HG02885 (cell line): ENCODE data around the gene SLC39A10.

Source experiments
- ATAC-seq: cut with Tn5 transposase; IDR thresholded peaks from one replicate; pipeline ENCODE4 v1.9.1; 2021; ENCODE audit warnings: mild to moderate bottlenecking; ENCODE audit not compliant: unreplicated experiment, poor library complexity

Gene SLC39A10

DNA sequence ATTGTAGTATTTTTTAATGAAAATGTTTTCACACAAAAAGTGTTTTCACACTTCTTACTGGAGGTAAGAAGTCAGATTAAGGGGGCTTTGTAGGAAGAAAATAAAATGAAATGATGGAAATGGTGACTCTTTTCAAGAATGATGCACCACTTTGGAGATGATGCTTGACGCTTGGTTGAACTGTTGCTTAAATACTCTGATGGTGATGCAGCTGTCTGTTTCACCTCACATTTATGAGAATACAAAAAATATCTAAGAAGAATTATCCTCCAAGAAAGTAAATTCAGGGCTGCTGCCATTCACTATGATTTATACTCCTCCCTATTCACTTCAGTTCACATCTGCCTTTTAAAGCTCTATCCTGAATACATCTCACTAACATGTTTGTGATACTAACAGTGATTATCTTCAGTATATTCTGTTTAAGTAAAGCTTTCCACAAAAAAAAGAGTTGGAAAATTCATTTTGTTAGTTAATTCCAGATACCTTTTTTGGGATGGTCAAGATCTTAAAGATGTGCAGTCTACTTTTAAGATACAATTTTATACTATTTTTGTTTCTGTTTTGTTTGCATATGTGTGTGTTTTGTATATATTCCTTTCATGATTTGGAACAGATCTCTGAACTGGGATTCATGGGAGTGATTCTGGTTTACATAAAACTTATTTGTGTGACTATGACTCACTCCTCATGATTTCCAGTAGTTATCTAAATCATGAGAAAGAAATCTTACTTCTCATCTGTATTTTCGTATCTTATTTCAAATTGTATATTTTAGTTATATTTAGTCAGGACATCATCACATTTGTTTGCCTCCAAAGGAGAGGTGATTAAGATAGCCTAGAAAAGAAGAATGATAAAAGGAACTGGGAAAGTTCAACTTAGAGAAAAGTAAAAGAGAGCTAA lies 53.1 kb downstream of the SLC39A10 start:
- ATAC-seq: no peak

DNA sequence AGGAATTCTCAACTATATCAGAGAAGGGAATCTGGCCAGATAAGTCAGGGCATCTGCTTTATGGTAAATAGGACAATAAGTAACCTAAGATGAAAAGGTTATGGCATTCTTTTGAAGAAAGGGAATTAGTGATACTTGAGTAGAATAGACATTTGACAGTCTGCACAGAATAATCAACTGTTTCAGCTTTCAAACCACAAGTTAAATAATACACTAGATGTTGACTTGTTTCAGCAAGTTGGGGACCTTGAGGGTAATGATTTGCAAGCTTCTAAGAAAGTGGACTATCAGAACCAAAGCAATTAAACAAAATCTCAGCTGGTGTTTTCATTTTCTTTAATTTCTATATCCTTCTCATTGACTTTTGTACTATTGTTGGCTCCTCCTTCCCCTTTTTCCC lies 54.5 kb downstream of the SLC39A10 start:
- ATAC-seq: no peak

DNA sequence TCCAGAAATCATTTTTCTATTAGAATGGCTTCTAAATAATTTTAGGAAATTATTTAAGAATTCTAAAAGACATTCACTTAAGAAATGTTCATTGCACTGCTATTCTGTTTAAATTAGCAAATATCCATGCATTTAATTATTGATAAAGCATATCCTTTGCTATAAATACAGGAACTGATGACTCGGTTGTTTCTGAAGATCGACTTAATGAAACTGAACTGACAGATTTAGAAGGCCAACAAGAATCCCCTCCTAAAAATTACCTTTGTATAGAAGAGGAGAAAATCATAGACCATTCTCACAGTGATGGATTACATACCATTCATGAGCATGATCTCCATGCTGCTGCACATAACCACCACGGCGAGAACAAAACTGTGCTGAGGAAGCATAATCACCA lies 59.4 kb downstream of the SLC39A10 start:
- no peak for ATAC-seq

DNA sequence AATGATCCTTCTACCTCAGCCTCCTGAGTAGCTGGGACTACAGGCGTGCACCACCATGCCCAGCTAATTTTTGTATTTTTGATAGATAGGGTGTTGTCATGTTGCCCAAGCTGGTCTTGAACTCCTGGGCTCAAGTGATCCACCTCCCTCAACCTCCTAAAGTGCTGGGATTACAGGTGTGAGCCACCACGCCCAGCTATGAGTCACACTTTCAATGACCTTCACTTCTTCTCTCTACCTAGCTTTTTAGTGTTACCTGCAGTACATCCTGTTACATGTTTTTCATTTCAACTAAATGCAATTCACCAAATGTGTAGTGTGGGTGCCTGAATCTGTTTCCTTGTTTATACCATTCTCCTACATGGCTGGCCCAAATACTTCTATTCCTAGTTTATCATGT lies 64.0 kb downstream of the SLC39A10 start:
- ATAC-seq: no peak

DNA sequence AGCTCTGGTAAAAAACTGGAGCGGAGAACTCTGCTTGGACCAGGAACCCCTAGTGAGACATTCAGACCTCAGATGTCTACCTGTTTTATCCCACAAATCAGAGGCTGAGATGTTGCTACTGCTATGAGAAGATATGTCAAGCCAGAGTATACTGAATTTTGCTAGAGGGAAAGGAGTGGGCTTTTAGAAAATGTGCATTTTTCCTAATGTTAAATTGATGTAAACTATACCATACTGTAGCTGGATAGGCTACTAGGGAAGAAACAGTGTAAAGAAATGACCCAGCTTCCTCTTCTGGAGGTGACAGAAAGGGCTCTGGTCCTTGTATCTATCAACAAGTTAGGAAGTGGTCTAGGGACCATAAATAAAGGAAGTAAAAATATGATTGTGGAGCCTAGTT lies 65.0 kb downstream of the SLC39A10 start:
- no peak for ATAC-seq

DNA sequence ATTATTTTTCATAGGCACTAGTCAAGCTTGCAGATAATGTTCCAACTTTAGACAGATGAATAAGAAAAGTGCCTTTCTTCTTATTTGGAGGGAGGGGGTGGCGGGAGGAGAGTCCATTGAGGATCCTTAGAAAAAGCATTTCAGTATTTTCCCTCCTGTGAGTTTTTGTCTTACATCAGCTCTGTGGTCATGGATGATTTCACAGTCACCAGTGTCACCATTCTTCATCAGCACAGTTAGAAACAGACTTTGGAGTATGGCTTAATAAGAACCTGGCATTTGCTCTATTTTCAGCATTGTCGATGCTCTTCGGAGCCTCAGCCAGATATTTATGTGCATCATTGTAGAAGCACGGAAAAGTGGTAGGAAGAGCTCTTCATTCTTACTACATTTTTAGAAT lies 70.1 kb downstream of the SLC39A10 start:
- ATAC-seq: no peak

DNA sequence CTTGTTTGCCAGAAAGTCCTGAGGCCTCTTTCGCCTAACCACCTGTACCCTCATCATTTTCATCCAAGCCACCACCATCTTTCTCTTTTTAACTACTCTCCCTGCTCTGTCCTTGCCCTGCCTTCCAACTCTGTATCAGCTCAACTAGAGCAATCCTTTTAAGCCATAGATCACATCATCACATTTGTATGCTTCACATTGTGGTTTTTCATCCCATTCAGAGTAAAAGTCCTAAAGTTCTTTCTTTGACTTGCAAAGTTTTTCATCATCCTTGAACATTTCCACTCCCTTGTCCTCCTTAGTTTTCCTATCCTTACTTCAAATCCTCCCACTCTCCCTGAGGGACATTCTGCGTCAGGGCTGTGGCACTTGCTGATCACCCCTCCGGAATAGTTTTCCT lies 73.9 kb downstream of the SLC39A10 start:
- ATAC-seq: no peak

DNA sequence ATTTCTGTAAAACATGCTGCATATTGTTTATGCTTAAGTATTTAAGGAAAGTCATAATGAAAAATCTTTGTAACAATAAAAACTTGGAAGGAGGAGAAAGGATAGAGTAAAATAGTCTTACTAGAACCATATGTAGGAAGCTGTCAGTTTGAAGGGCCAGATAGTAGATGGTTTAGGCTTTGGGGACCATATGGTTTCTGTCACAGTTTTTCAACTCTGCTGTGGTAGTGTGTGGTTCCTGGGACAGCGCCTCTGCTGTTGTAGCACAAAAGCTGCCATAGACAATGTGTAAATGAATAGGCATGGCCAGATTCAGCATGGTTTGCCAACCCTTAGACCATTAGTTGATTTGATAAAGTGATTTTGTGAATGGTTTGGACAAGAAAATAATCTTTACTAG lies 75.5 kb downstream of the SLC39A10 start:
- no peak for ATAC-seq

DNA sequence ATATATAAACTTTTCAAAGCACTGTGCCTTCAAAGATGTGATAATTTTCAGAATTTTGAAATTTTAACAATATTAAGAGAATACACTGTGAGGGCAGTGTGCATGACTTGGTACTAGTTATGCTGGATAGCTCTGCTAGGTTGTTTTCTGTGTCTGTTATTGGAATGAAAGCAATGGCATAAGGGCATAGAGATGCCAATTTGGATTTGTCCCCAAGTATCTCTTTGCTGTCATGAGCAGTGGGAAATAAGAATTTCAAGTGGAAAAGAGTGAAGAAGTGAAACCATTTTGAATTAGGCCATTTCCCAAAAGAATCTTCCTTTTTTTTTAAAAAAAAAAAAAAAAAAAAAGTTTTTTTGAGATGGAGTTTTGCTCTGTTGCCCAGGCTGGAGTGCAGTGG lies 76.8 kb downstream of the SLC39A10 start:
- no peak for ATAC-seq

DNA sequence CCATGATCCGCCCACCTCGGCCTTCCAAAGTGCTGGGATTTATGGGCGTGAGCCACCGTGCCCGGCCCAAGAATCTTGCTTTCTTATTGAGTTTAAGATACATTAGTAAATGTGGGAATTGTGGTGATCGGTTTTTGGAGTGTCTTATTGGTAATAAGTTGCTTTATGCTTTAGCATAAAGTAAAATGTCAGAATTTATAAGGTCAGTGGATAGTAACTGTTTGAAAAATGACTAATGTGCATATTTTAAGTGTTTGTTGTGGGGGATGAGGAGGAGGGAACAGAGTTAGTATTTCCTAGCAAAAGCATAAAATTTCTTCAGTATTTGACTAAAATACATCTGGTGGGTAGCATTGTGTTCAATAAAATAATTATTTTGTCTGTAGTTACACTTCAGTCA lies 77.4 kb downstream of the SLC39A10 start:
- no peak for ATAC-seq

DNA sequence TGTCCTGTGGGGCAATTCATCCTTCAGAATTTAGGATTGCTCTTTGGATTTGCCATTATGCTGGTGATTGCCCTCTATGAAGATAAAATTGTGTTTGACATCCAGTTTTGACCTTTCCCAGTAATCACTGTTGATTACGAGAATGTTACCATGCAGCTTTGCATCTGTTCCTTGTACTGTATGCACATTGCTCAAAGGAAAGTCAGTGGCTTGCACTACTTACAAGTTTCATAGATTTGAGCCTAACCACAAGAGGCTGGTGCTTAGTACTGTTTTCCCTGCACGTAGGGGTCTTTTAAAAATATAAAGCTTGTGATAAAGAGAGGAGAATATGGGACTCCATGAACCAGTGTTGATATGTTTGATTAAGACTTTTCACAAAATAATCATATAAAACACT lies 77.9 kb downstream of the SLC39A10 start:
- no peak for ATAC-seq

DNA sequence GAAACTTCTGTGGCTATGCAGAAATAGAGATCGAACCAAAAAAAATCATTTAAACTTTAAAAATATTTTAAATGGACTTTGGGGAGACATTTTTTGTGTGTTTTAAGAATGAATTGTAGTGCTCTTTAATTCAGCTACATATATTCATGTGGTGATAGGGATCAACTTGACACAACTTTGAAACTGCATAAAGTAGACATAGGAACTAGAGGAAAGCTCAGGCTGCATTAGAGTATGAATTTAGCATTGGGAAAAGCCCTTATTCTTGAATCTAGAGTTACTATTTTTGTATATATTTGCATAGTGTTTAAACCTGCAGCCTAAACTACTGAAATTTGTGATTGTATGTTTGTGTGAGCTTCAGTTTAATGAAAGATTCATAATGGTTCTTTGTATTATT lies 78.3 kb downstream of the SLC39A10 start:
- ATAC-seq: no peak

DNA sequence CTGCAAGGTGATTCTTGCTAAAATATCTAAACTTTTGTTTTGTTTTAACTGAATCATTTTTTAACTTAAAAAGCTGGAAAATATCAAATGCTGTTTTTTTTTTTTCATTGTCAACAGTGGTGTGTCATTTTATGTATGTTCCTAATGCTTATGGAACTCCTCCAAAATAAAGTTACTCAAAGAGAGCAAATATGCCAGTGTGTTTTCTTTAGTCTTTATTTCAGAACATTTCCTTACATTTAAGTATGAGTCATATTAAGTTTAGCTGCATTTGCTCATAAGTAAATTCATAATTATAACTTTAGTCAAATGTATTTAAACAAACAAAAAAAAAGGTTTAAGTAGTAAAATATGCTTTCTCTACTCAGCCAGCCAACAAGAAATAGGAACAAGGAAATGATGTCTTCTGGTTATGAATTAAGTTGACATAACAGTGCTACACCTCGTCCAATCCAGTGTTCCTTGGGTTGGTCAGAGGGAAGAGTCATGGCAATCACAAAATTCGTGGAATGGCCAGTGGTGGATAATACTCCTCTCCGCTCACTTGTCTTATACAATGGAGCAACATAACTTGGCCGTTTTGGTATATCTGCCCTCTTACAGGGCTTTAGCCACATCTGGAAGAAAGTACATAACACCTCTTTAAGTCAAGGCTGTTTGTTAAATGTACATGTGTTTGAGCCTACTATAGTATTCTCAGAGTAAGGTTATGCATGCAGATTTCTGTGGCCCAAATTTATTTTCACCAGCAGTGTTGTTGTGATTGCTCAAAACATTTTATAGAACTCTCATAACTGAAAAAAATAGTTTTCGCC lies 80.7 kb downstream of the SLC39A10 start:
- no peak for ATAC-seq

DNA sequence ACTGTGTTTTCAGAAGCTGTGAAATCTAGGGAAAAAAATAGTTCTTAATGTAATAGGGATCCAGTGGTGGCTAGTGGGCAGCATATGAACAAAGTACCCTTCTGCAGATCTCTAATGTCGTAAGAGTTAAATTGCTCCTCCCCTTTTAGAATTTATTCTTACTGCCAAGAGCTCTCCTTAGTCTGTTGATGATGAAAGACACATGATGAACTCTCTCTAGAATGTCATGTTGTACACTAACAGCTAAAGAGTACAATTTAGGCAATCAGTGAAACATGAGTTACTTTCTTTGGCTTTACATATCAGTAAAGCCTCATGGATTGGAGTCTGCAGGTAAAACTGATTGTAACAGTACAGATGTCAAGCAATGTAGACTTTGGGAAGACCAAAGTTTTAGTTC lies 84.2 kb downstream of the SLC39A10 start:
- ATAC-seq: no peak

DNA sequence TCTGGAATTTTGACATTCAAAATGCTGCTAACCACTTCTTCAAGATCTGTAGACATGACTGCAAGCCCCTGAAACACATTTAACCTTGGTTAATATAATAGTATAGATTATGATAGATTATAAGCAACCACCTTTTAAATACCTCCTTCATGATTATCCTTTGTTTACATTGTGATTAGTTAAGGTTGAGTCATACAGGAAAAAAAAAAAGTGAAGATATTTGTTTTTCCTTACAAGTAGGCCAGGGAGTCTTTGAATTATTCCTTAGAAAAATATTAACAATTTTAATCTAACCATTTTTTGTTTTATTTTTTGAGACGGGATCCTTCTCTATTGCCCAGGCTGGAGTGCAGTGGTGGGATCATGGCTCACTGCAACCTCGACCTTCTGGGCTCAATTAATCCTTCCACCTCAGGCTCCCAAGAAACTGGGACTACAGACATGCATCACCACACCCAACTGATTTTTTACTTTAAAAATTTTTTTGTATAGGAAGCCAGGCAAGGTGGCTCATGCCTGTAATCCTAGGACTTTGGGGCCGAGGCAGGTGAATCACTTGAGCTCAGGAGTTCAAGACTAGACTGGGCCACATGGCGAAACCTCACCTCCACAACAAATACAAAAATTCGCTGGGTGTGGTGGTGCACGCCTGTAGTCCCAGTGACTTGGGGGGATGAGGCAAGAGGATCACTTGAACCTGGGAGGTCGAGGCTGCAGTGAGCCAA lies 99.4 kb downstream of the SLC39A10 start:
- no peak for ATAC-seq

DNA sequence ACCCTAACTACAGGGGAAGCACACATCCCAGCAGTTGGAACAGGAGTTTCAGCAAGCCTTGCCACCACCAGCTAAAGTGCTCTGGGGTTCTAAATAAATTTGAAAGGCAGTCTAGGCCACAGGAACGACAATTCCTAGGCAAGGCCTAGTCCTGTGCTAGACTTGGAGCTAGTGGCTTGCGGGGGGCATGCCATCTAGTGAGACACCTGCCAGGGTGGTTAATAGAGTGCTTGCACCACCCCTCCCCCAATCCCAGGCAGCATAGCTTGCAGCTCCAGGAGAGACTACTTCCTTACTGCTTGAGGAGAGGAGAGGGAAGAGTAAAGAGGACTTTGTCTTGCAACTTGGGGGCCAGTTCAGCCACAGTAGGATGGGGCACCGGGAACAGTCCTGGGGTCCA lies 101.8 kb downstream of the SLC39A10 start:
- no peak for ATAC-seq

DNA sequence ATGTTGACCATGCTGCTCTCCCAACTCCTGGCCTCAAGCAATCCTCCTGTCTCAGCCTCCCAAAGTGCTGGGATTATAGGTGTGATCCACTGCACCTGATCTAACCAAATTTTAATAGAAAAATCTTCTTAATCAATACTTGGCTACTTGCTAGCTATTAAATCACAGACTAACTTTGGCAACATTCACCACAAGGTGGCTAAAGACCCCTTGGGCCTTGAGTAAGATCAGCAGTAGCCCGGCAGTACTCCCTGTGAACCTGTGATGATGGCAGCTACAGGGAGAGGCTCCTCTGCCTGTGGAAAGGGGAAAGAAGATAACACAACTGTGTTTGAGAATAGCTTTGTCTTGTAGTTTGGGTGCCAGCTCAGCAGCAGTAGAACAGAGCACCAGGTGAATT lies 102.9 kb downstream of the SLC39A10 start:
- ATAC-seq: no peak

DNA sequence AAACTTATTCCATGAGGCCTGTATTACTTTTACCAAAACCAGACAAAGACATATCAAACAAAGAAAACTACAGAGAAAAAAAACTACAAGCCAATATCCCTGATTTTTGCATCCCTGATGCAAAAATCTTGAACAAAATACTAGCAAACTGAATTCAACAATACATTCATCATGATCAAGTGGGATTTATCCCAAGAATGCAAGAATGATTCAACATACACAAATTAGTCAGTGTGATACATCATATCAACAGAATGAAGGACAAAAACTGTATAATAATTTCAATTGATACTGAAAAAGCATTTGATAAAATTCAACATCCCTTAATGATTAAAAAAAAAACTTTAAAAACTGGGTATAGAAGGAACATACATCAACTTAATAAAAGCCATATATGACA lies 106.8 kb downstream of the SLC39A10 start:
- no peak for ATAC-seq

DNA sequence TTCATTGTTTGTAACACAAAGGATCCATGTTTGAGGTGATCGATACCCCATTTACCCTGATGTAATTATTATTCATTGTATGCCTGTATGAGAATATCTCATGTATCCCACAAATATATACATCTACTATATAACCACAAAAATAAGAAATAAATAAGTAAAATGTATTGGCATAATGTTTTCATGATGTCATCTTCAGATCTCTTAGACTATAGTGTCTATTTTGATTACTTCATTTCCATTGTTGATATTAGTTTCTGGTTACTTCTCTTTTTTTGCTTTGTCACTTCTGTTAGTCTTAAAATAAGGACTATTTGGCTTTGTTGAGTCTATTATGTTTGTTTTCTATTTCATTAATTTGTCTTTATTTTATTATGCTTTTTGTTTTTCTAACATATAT lies 109.7 kb downstream of the SLC39A10 start:
- ATAC-seq: no peak

DNA sequence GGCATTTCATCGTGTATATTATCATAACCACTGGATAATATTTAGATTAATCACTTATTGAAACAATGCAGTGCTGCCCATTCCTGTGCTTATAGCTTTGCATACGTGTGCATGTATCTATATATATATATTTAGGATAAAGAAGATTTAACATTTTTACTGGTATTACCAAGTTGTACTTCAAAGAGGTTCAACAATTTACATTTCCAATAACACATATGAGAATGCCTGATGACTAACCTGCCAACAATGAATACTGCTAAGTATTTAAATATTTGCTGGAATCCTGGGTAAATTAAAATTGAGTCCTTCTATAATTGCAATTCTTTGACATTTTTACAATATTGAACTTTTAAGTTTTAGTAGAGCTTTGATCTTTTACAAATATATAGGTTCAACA lies 111.4 kb downstream of the SLC39A10 start:
- no peak for ATAC-seq

DNA sequence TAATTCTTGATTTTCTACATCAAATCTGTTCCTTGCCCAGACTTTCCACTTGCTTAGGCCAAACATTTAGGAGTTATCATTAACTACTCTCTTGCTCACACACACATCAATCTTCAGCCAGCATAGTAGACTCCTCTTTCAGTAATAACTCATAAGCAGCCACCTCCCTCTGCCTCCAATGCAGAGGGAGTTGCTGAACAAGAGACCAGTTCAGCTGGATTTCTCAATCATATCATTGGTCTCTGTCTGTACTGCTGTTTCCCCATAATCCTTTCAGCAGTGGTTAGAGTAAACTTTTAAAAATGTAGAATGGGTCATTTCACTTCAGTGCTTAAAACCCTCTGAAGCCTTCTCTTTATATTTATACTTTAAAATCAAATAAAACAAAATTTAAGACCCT lies 112.9 kb downstream of the SLC39A10 start:
- no peak for ATAC-seq
